GM20000 (cell line): ENCODE measurements around the gene PPP2R2B.

Experiments used
- DNase-seq: peaks from one replicate; pipeline ENCODE4 v3.0.0; 2012; ENCODE audit warnings: low spot score
- CTCF ChIP-seq: IDR thresholded peaks from 2 replicates; pipeline ENCODE4 v1.5.1; 2012; ENCODE audit warnings: mild to moderate bottlenecking, control low read depth; ENCODE audit errors: extremely low read depth, missing control alignments

The PPP2R2B gene

DNA sequence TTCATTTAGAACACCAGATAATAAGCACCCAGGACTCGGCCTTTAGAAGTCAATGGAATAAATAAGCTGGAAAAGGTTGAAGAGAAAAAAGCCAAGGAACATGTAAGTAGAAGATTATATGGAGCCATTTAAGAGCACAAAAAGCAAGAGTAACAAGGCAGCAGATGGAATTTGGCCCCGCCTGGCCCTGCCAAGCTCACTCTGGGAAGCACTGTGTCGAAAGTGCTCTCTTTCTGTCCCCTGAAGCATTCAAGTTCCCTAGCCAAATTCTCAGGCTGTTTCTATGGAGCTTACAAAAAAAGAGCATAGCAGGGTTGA, 289.6 kb downstream of the PPP2R2B start:
- DNase-seq = no peak
- TF ChIP-seq CTCF = no peak

GRCh38 chr5:146588331-146589027, 290.1 kb downstream of the PPP2R2B start:
- DNase-seq = no peak
- TF ChIP-seq CTCF = no peak

- no peak for TF ChIP-seq CTCF
- DNase-seq = no peak
These were observed 291.8 kb downstream of the PPP2R2B start for GRCh38 chr5:146586752-146587151.

DNA sequence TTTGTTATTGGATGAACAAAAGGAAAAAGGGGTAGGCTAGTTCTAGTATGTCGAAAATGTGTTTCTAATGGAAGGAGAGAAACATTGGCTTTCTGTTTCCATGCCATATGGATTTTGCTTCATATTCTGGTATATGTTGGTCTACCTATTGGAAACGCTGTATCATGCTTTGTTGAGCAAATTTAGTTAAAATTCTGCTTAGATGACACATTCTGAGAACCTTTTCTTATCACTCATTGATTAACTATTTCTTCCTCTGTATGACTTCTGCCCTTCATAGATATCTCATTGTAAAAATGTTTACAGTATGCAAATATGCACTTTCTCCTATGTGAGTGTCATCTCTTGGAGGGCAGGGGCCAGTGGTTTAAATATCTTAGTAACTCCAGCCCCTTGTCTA, 293.8 kb downstream of the PPP2R2B start:
- DNase-seq = no peak
- TF ChIP-seq CTCF = no peak

- no peak for DNase-seq
- no peak for TF ChIP-seq CTCF
These were observed 296.4 kb downstream of the PPP2R2B start for GRCh38 chr5:146582051-146582596.

DNA sequence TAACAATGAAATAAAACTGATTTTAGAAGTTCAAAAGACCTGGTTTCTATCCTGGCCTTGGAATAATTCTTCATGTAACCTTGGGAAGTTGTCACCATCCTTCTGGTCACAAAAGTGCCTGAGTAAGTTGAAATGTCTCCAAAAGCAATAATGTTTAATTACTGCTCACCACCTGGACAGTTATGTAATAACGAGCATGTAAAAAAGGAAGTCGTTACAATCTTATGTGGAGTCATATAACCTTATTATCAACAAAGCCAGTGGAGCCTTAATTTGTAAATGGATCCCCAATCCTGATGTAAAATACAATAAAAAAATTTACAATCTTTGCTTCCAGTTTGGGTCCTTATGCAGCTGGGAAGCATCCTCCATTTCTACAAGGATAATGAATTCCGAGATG, 298.3 kb downstream of the PPP2R2B start:
- TF ChIP-seq CTCF = no peak

DNA sequence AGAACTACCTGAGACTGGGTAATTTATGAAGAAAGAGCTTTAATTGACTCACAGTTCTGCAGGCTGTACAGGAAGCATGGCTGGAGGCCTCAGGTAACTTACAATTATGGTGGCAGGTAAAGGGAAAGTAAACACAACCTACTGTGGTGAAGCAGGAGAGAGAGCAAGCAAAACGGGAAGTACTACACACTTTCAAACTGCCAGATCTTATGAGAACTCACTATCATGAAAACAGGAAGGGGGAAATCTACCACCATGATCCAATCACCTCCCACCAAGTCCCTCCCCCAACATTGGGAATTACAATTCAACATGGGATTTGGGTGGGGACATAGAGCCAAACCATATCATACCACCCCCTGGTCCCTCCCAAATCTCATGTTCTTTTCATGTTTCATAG, 303.8 kb downstream of the PPP2R2B start:
- DNase-seq = no peak
- no peak for TF ChIP-seq CTCF

More for the DNA sequence above, 298.3 kb downstream of the PPP2R2B start:
- DNase-seq = no peak
